NCI-H2171 (cell line): ENCODE data around the gene PCYT1A.

Source experiments
- DNase-seq: peaks from one replicate; lab custom pipeline; 2025; lab: John Stamatoyannopoulos, UW

PCYT1A gene

DNA sequence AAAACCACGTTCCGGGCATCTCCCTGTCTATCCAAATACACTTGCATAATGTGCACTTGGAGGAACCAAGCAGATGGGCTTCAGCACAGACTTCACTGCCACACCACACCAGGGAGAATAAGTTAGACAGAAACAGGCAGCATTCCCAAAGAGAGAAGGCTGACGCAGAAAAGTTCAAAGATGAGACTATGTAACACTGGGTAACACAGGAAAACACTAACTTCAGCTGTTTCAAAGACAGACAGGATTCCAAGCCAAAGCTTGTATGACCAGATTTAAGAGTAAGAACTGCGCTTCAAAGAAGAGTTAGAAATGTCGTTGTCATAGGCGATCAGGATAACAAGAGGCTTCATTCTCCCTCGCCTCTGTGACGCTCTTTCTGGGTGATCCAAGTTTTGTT lies 51.3 kb downstream of the PCYT1A start:
- DNase-seq: no peak

DNA sequence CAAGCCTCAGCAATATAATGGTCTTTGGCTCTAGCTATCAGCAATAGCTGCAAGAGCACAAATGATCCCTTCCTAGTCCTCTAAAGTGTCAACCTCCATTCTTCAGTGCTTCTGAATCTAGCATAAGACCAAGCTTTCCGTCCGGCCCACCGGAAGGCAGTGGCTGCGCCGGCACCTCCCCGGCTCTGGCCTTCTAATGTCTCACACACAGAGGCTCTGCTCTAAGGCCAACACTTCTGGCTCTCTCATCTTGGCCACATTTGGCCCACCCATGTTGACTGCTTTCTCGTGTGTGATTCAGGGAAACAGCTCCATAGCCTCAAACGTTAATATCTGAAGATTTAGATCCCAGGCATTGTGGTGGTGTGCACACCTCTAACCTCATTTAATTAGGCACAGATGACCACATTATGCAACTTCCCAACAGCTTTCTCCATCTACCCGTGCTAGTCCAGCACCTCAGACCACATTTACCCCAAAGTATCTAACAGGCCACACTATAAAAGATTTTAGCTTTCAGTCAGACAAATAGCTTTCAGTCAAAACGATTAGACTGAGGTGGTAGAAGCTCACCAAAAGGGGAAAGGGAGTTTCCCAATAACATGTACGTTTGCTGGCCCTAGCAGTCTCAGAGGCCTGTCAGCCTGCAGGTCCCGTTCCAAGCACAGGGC lies 51.9 kb downstream of the PCYT1A start:
- no peak for DNase-seq

- no peak for DNase-seq
These were observed 54.7 kb downstream of the PCYT1A start for GRCh38 chr3:196232882-196233251.

GRCh38 chr3:196232154-196232881 lies 55.2 kb downstream of the PCYT1A start:
- DNase-seq: no peak

DNA sequence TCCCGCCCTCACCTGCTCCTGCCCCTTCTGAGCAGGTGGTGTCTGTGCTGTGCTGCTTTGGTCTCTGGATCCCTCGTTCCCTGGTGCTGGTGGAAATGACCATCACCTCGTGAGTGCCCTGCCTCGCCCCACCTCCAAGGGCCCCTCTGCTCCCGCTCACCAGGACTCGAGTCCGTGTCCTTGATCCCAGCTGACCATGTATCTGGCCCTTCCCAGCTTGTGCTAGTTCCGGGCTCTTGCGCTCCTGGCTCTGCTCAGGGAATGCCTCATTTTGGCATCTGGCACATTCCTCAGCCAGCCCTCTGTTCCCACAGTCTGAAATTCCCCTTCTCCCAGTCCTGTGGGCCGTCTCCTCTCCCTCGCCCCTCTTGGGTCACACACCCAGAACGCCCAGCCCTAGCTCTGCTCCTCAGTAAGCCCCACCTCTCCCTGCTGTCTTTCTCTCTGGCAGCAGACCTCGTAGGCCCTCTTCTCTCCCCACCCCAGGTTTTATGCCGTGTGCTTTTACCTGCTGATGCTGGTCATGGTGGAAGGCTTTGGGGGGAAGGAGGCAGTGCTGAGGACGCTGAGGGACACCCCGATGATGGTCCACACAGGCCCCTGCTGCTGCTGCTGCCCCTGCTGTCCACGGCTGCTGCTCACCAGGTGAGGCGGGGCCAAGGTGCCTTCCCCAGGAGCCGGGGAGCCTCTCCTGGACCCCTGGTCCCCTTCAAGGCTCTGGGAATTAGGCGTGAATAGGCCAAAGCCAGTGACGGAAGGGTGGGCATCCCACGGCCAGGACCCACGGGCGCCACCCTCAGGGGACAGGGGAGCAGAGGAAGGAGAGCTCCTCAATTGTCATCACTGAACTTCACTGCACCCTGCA lies 59.7 kb downstream of the PCYT1A start:
- no peak for DNase-seq

DNA sequence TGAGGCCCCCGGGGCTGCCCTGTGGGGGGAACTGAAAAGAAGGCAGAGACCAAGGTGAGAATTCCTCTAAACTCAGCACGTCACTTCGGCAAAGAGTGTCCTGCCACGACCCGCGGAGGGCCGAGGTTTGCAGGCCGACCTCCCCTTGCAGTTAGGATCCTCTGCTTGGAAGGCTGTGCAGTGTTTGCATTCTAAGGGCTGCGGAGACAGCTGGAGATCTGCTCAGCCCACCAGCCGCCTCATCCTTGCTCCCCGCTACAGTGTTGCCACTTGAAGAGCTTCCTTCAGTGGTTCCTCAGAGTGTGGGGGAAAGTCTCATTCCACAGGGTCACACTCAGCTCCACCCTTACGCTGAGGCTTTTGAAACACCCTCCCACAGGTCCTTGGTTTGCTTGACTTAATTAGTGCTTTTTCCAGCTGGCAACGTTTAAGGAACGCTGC lies 60.4 kb downstream of the PCYT1A start:
- no peak for DNase-seq

DNA sequence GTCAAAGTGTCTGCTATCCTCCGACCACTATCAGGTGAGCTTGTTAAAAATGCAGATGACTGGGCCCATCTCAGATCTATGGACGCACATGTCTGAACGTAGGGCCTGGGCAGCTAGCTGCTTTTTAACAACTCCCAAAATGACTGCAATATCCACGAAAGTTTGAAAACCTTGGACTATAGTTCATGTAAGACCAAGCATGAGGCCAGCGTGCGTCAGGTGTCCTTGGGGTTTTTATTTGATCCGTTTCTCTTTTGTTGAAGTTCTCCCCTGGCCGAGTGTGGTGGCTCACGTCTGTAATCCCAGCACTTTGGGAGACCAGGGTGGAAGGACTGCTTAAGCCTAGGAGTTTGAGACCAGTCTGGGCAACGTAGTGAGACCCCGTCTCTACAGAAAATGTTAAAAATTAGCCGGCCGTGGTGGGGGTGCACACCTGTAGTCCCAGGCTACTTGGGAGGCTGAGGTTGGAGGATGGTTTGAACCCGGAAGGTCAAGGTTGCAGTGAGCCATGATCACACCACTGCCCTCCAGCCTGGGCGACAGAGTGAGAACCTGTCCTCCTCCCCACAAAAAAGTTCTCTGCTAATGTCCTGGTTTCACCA lies 61.7 kb downstream of the PCYT1A start:
- DNase-seq: no peak

DNA sequence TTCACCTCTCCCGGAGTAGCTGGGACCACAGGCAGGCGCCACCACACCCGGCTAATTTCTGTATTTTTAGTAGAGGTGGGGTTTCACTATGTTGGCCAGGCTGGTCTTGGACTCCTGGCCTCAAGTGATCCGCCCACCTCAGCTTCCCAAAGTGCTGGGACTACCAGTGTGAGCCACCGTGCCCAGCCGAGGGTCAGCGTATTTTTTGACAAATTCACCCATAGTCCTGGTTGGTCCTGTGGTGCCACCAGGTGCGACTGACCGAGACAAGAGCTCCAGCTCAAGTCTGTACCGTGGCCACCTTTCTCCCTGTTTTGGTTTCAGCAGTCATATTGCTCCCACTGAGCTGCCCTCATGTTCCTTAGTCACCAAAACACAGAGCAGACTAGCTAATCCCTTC lies 62.4 kb downstream of the PCYT1A start:
- no peak for DNase-seq

- DNase-seq: no peak
These were observed 64.5 kb downstream of the PCYT1A start for GRCh38 chr3:196222876-196223595.

DNA sequence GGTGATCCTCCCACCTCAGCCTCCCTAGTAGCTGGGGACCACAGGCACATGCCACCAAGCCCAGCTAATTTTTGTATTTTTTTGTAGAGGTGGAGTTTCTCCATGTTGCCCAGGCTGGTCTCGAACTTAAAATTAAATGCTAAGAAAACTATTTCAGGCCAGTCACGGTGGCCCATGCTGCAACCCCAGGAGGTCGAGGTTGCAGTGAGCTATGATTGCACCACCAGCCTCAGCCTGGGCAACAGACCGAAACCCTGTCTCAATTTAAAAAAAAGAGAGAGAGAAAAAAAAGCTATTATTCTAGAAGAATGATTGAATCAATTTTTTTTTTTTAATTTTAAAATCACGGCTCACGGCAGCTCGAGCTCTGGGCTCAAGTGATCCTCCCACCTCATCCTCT lies 66.5 kb downstream of the PCYT1A start:
- DNase-seq: no peak

- no peak for DNase-seq
These were observed 66.9 kb downstream of the PCYT1A start for GRCh38 chr3:196220587-196220986.

GRCh38 chr3:196219970-196220311 lies 67.6 kb downstream of the PCYT1A start:
- no peak for DNase-seq

GRCh38 chr3:196219194-196219969 lies 68.1 kb downstream of the PCYT1A start:
- DNase-seq: no peak

DNA sequence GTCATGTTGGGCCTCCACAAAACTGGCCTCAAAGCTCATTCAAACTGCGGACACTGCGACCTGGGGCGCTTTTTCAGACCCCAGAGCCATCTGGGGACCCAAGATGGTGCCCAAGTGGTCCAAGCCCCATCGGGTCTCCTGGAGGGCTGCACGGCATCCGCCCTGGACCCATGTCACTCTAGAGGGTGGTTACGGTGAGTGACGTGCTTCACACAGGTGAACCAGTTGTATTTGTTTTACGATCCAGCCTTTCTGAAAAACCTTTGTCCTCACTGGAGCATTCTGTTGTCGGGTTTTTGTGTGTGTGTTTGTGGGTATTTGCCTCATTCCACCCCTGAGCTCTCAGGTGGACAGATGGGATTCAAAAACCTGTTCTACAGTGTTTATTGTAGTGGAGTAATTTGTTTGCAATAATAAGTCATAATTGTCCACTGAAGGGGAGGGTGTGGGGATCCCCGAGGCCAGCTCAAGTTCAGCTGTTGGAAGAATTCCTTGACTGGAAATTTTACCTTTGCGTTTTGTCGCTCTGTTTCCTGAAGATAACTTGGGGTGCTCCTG lies 69.3 kb downstream of the PCYT1A start:
- DNase-seq: no peak

DNA sequence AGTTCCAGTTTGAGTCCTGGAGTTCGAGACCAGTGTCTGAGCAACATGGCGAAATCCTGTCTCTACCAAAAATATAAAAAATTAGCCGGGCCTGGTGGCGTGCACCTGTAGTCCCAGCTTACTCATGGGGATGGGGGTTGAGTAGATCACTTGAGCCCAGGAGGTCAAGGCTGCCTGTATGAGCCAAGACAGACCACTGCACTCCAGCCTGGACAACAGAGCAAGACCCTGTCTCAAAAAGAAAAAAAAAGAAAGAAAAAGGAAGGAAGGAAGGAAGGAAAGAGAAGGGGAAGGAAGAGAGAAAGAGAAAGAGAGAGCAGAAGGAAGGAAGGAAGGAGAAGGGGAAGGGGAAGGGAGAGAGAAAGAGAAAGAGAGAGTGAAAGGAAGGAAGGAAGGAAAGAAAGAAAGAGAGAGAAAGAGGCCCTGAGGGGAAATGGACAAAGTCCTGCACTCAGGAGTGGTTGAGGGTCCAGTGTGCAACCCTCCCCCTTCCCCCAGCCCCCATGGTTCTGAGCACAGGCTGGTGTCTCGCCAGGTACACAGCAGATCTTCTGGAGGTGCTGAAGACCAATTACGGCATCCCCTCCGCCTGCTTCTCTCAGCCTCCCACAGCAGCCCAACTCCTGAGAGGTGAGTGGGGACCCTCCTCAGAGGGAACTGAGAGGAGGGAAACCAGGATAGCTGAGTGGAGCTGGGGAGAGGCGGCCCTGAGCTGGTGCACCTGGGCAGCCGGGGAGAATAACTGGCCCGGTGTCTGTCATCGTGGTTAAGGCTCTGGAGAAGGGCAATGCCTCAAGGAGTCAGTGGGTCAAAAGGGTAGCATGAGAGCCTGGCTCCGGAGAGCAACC lies 70.0 kb downstream of the PCYT1A start:
- DNase-seq: no peak

GRCh38 chr3:196216681-196217211 lies 70.8 kb downstream of the PCYT1A start:
- DNase-seq: no peak

DNA sequence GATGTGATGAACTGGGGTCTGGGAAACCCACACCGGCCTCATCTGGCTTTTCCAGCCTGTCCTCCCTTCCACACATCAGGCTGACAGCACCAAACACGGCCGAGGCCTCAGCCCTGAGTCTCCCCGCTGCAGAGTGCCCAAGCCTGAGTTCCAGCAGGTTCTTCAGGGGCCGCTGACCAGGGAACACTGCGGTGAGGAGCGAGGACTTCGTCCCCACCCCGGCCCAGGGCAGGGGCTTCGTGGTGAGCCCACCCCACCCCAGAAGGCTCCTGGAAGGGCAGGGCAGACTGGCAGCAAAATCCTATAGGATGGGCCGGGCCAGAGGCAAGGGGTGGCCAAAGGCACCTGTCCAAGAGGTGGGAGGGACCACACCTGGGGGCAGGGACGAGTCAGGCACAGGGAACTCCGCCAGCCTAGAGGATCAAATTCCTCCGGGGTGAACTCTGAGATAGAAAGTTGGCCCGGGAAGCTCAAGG lies 71.4 kb downstream of the PCYT1A start, which contains the start of gene SLC51A:
TSS of gene SLC51A (plus strand) at position 446 of the 476 bp plus-strand sequence. CDS start 179 bp downstream, outside the sequence.
- DNase-seq: no peak

- no peak for DNase-seq
These were observed 72.0 kb downstream of the PCYT1A start for GRCh38 chr3:196215493-196216020.
